Measurements from ENCODE around the gene ZNF44.

The ZNF44 gene

DNA sequence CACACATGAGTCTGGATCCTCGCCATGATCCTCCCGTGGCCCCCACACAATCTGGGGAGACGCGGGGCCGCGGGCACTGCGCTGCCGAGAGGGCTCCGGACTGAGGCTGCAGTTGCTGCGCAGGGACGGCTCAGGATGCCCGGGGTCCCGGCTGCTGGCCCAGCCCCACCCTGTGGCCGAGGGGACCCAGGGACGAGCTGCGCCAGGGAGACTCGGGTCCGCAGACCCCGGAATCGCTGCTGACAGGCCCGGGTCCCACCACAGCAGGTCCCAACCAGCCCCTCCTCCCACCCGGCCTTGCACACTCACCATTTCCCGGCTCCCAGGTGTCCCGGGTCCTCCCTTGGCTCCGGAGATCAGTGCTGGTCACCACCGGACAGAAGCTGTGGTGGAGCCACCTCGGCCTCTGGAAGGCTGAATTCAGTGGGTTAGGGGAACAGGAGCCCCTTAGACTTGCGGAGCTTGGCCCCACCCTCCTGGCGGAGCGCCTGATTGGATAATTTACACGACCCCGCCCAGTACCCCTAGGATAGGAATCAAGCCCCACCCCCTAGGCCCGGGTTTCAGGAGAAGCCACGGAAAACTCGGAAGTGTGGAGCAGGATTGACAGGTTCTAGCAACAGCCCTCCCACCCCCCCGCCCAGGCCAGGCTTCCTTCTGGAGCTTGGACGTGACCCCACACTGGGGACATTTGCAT is 57.4 kb downstream of the ZNF44 start:
- Histone ChIP-seq H3K27me3 (ENCODE audit: insufficient read depth, low read length) (no peaks in the 10 kb centered on the region), H3K4me3 (ENCODE audit: low read length) (no peak overlapping the region), H3K9me3 (ENCODE audit: low read length) (peaks cover 23% of the 10 kb centered on the region), H3K4me1 (ENCODE audit: insufficient read depth, low read length) (no peaks in the 10 kb centered on the region), H3K36me3 (ENCODE audit: insufficient read depth, low read length) (peaks cover 6% of the 10 kb centered on the region), H2AFZ (ENCODE audit: low read depth, low read length) (no peak overlapping the region)

DNA sequence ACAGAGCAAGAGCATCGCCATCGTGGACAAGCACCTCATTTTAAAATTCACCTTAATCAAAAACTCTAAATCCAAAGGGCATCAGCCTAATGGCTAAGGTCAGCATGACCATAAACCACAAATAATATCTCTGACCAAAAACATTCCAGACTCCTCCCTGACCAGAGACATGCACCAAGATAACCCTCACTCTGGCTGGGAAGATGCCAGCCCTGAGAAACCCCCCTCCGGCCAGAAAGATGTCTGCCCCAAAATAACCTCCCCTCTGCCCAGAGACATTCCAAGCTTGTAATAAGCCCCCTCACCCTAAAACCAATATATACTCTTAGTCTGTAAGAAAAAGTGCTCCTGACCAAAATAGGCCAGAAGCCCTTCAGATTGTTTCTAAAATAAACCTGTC is 61.7 kb downstream of the ZNF44 start:
- no peaks in the 10 kb centered on the region for H3K27me3 ChIP-seq (ENCODE audit: insufficient read depth, low read length)
- H3K36me3 ChIP-seq (ENCODE audit: insufficient read depth, low read length): peaks cover 10% of the 10 kb centered on the region
- H3K9me3 ChIP-seq (ENCODE audit: low read length): peaks cover 35% of the 10 kb centered on the region
- no peaks in the 10 kb centered on the region for H3K4me1 ChIP-seq (ENCODE audit: insufficient read depth, low read length)
- no peak overlapping the region for H3K4me3 ChIP-seq (ENCODE audit: low read length)
- no peak overlapping the region for H2AFZ ChIP-seq (ENCODE audit: low read depth, low read length)

DNA sequence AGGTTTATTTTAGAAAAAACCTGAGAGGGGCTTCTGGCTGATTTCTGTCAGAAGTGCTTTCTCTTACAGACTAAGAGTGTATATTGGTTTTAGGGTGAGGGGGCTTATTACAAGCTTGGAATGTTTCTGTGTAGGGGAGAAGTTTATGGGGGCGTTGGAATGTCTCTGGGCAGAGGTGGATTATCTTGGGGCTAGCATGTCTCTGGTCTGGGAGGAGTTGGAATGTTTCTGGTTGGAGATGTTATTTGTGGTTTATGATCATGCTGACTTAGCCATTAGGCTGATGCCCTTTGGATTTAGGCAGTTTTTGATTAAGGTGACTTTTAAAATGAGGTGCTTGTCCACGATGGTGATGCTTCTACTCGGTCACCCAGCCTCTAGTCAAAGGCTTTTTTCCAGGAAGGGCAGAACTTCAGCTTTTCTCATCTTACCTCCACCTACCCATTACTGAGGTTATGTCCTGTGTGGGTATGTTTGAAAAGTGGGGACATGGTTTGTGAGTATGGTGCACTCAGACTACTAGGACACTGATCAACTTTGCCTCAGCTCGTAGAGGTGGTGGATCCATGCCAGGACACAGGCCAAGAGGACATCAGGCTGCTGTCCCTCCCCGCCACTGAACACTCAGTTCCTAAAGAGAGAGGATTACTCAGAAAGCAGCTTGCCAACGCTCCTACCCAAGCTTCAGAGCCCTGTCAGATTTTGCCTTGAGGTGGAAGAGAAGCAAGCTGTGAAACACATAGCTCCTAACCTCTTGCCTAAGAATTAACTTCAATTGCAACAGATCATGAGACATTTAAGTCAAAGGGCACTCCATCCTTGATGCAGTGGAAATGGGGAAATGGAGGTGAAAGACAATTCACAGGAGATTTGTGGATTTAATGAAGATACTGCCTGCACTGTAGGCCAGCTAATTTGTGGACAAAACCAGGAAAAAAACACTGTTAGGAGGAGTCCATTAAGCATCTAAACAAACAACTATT is 63.6 kb downstream of the ZNF44 start:
- Histone ChIP-seq H3K4me3 (ENCODE audit: low read length) (no peak overlapping the region), H2AFZ (ENCODE audit: low read depth, low read length) (no peak overlapping the region), H3K27me3 (ENCODE audit: insufficient read depth, low read length) (no peaks in the 10 kb centered on the region), H3K4me1 (ENCODE audit: insufficient read depth, low read length) (no peaks in the 10 kb centered on the region), H3K36me3 (ENCODE audit: insufficient read depth, low read length) (peaks cover 4% of the 10 kb centered on the region), H3K9me3 (ENCODE audit: low read length) (peaks cover 30% of the 10 kb centered on the region)

DNA sequence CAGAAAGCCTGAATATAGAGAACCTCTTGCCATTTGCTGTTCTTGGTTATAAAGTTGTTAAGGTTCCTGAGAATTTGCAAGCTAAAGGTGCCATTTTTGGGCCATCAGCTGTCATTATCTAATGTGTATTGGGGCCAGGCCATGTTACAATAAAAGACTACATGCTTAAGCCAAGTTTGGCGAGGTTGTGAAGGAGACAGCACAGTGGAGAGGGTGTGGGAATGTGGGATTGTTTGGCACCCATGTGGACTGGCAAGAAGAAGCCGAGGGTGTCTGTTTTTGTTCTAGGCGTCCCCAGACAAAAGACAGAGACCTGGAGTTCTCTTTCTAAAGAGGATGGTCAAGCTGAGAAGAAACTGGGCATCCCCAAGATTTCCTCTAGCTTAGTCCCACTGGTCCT is 64.7 kb downstream of the ZNF44 start:
- no peak overlapping the region for H2AFZ ChIP-seq (ENCODE audit: low read depth, low read length)
- no peak overlapping the region for H3K4me3 ChIP-seq (ENCODE audit: low read length)
- no peaks in the 10 kb centered on the region for H3K4me1 ChIP-seq (ENCODE audit: insufficient read depth, low read length)
- H3K9me3 ChIP-seq (ENCODE audit: low read length): peaks cover 32% of the 10 kb centered on the region
- no peaks in the 10 kb centered on the region for H3K27me3 ChIP-seq (ENCODE audit: insufficient read depth, low read length)
- H3K36me3 ChIP-seq (ENCODE audit: insufficient read depth, low read length): peaks cover 4% of the 10 kb centered on the region

DNA sequence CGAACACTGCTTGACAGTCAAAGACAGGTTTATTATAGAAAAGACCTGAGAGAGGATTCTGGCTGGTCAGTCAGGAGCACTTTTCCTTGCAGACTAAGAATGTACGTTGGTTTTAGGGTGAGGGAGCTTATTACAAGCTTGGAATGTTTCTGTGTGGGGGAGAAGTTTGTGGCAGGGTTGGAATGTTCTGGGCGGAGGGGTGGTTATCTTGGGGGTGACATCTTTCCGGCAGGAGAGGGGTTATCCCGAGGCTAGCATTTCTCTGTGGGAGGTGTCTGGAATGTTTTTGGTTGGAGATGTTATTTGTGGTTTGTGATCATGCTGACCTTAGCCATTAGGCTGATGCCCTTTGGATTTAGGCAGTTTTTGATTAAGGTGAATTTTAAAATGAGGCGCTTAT is 70.0 kb downstream of the ZNF44 start:
- H3K36me3 ChIP-seq (ENCODE audit: insufficient read depth, low read length): no peaks in the 10 kb centered on the region
- H2AFZ ChIP-seq (ENCODE audit: low read depth, low read length): no peak overlapping the region
- peaks cover 26% of the 10 kb centered on the region for H3K9me3 ChIP-seq (ENCODE audit: low read length)
- no peaks in the 10 kb centered on the region for H3K4me1 ChIP-seq (ENCODE audit: insufficient read depth, low read length)
- H3K27me3 ChIP-seq (ENCODE audit: insufficient read depth, low read length): no peaks in the 10 kb centered on the region
- H3K4me3 ChIP-seq (ENCODE audit: low read length): no peak overlapping the region

DNA sequence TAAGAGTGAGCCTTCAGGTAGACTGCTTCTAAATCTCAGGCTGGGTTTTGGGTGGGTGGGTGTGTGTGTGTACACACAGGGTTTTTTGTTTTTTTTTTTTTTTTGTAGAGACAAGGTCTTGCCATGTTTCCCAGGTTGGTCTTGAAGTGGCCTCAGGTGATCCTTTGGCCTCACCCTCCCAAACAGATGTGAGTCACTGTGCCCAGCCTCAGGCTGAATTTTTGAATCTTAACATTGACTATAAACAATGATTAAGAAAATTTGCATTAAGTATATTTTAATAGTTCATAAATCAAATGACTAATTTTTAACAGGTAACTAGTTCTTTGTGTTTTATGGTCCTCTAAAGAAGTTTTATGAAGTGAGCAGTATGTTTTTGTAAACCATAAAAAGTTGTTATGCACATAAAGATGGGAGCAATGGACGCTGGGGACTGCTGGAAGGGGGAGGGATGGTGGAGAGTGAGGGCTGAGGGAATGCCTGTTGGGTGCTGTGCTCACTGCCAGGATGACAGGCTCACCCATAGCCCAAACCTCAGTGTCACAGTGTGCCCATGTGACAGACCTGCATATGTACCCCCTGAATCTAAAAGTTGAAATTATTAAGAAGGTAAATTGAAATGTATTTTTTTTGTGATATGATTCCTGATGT is 71.6 kb downstream of the ZNF44 start:
- no peak overlapping the region for H2AFZ ChIP-seq (ENCODE audit: low read depth, low read length)
- no peaks in the 10 kb centered on the region for H3K27me3 ChIP-seq (ENCODE audit: insufficient read depth, low read length)
- no peaks in the 10 kb centered on the region for H3K4me1 ChIP-seq (ENCODE audit: insufficient read depth, low read length)
- H3K9me3 ChIP-seq (ENCODE audit: low read length): peaks cover 29% of the 10 kb centered on the region
- H3K4me3 ChIP-seq (ENCODE audit: low read length): no peak overlapping the region
- H3K36me3 ChIP-seq (ENCODE audit: insufficient read depth, low read length): no peaks in the 10 kb centered on the region

Measured in neuron (in vitro differentiated cells).